ENCODE data around the gene MSL3B.

Gene MSL3B

DNA sequence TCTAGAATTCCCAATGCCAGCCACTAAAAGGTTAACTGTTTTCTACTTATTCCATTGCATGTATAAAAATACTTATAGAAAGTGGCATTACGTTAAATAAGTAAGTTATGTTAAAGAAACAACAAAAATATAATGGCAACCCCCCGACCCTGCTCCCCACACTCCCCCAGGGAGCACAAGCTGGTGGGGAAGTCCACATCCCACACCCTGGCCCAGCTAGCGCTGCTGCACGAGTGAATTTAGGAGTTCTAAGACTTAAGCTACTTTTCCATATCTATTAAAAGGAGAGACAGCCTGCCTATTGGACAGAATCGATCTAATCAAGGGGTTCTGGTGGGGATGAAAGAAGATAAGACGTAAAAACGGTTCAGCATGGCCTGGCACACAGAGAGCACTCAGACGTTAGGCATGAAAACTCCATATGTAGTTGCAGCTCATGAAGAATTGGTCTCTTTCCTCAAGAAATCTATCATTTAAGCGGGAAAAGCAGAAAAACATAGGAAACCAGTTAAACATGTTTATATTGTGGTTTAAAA lies 30.4 kb downstream of the MSL3B start:
- Histone ChIP-seq H3K36me3 (ENCODE audit: insufficient read depth, low read length, poor library complexity, severe bottlenecking) (peaks cover 92% of the 10 kb centered on the region), H3K27me3 (replicated peaks; ENCODE audit: insufficient read depth, low read depth, low read length, poor library complexity) (no peaks in the 10 kb centered on the region), H3K4me3 (ENCODE audit: low read depth, low read length, poor library complexity, severe bottlenecking) (no peak overlapping the region), H3K9me3 (ENCODE audit: low read depth, low read length, poor library complexity, severe bottlenecking) (no peaks in the 10 kb centered on the region), H3K4me1 (ENCODE audit: insufficient read depth, low read length, poor library complexity, severe bottlenecking) (no peaks in the 10 kb centered on the region), H3K27ac (ENCODE audit: low read depth, low read length, poor library complexity, severe bottlenecking) (no peak overlapping the region)
- CTCF ChIA-PET = no interaction called here
- TF ChIP-seq EZH2 (IDR thresholded peaks at IDR 0.05; ENCODE audit: borderline replicate concordance, low read depth, low read length, poor library complexity, severe bottlenecking) = no peak
- TF ChIP-seq, protein P1, sequence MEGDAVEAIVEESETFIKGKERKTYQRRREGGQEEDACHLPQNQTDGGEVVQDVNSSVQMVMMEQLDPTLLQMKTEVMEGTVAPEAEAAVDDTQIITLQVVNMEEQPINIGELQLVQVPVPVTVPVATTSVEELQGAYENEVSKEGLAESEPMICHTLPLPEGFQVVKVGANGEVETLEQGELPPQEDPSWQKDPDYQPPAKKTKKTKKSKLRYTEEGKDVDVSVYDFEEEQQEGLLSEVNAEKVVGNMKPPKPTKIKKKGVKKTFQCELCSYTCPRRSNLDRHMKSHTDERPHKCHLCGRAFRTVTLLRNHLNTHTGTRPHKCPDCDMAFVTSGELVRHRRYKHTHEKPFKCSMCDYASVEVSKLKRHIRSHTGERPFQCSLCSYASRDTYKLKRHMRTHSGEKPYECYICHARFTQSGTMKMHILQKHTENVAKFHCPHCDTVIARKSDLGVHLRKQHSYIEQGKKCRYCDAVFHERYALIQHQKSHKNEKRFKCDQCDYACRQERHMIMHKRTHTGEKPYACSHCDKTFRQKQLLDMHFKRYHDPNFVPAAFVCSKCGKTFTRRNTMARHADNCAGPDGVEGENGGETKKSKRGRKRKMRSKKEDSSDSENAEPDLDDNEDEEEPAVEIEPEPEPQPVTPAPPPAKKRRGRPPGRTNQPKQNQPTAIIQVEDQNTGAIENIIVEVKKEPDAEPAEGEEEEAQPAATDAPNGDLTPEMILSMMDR (conservative IDR thresholded peaks at IDR 0.05; ENCODE audit: low read depth, low read length) = no peak
- BruUV-seq (replicated peaks) = no TSS peak
- POLR2A ChIA-PET (ENCODE audit: low non-redundant PET) = no interaction called here
- no peak for DNase-seq (ENCODE audit: low spot score)
- intact Hi-C loops (cut with micrococcal nuclease; ENCODE audit: unreplicated experiment) = no loop called here

DNA sequence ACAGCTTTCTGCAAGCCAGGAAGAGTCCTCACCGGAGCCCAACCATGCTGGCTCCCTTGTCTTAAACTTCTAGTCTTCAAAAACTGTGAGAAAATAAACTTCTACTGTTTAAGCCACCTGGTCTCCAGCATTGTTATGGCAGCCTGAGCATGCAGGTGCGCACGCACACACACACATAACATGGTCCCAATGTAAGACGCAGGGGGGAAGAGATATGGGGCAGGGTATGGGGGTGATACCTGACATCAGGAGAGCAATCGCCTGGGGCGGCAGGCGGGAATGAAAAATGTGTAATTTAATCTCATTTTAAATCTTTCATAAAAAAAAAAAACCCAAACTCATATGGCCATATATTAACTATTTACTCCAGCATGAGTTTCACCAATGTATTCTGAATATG lies 31.8 kb downstream of the MSL3B start:
- DNase-seq (ENCODE audit: low spot score) = no peak
- no TSS peak for BruUV-seq (replicated peaks)
- H3K27me3 ChIP-seq (replicated peaks; ENCODE audit: insufficient read depth, low read depth, low read length, poor library complexity) = no peaks in the 10 kb centered on the region
- ChIA-PET POLR2A (ENCODE audit: low non-redundant PET) (no interaction called here), CTCF (no interaction called here)
- no peaks in the 10 kb centered on the region for H3K9me3 ChIP-seq (ENCODE audit: low read depth, low read length, poor library complexity, severe bottlenecking)
- no peak overlapping the region for H3K4me3 ChIP-seq (ENCODE audit: low read depth, low read length, poor library complexity, severe bottlenecking)
- intact Hi-C loops (cut with micrococcal nuclease; ENCODE audit: unreplicated experiment) = no loop called here
- H3K36me3 ChIP-seq (ENCODE audit: insufficient read depth, low read length, poor library complexity, severe bottlenecking) = peaks cover 78% of the 10 kb centered on the region
- TF ChIP-seq, protein P1 (conservative IDR thresholded peaks at IDR 0.05; ENCODE audit: low read depth, low read length) = no peak
- no peak for TF ChIP-seq EZH2 (IDR thresholded peaks at IDR 0.05; ENCODE audit: borderline replicate concordance, low read depth, low read length, poor library complexity, severe bottlenecking)
- no peaks in the 10 kb centered on the region for H3K4me1 ChIP-seq (ENCODE audit: insufficient read depth, low read length, poor library complexity, severe bottlenecking)
- H3K27ac ChIP-seq (ENCODE audit: low read depth, low read length, poor library complexity, severe bottlenecking) = no peak overlapping the region

DNA sequence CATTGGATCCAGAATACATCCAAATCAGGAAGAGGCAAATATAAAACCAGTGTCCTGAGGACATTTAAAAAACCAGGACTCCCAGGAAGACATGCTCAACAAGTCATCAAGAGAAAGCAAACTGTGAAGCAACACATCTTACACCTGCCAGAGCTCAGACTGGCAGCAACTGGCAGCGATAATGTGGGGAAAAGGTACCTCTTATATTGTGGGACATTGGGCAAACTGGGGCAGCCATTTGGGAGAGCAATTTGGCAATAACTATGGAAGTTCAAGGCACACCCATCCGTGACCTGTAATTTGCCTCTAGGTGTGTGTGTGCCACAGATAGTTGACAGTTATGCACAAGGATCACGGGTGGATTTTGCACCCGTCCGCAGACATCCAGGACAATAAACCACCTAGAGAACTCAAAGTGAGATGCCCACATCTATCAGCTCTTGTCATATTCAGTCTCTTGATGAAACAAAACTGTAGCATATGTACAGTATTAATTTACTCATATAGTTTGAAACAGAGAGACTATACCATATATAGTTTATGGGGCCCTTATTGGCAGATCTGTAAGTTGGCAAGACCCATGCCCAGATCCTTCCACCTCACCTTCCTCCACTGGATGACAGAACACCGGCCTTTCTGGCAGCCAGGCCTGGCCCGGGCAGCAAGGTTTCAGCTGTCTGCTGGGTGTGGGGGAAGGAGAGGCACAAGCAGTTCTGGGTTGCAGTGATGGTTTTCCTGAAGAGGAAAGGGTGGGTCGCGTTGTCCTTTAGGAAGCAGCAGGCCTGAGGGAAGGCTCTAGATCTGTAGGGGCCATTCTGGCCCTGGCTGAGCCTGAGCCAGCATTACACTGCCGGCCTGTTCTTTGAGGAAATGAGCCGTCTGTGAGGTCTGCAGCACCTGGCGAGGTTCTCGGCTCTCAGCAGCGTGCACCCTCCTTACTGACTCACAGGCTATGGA lies 32.7 kb downstream of the MSL3B start:
- ChIA-PET CTCF (no interaction called here), POLR2A (ENCODE audit: low non-redundant PET) (no interaction called here)
- Histone ChIP-seq H3K36me3 (ENCODE audit: insufficient read depth, low read length, poor library complexity, severe bottlenecking) (peaks cover 70% of the 10 kb centered on the region), H3K9me3 (ENCODE audit: low read depth, low read length, poor library complexity, severe bottlenecking) (no peaks in the 10 kb centered on the region), H3K27ac (ENCODE audit: low read depth, low read length, poor library complexity, severe bottlenecking) (no peak overlapping the region), H3K4me1 (ENCODE audit: insufficient read depth, low read length, poor library complexity, severe bottlenecking) (no peaks in the 10 kb centered on the region), H3K4me3 (ENCODE audit: low read depth, low read length, poor library complexity, severe bottlenecking) (no peak overlapping the region), H3K27me3 (replicated peaks; ENCODE audit: insufficient read depth, low read depth, low read length, poor library complexity) (no peaks in the 10 kb centered on the region)
- no peak for TF ChIP-seq EZH2 (IDR thresholded peaks at IDR 0.05; ENCODE audit: borderline replicate concordance, low read depth, low read length, poor library complexity, severe bottlenecking)
- TF ChIP-seq, protein P1 (conservative IDR thresholded peaks at IDR 0.05; ENCODE audit: low read depth, low read length) = no peak
- BruUV-seq (replicated peaks) = no TSS peak
- DNase-seq (ENCODE audit: low spot score) = no peak
- intact Hi-C loops (cut with micrococcal nuclease; ENCODE audit: unreplicated experiment) = no loop called here
